Measurements from ENCODE around the gene NPC1L1. TPM values are rescaled to one million over a fixed set of nuclear protein-coding genes. Genes with fewer than 3 reads are reported as not detected.

The NPC1L1 gene
- total RNA-seq, 4 donors from 2014 or later, result 0.04 to 0.07 TPM; not detected in 2

DNA sequence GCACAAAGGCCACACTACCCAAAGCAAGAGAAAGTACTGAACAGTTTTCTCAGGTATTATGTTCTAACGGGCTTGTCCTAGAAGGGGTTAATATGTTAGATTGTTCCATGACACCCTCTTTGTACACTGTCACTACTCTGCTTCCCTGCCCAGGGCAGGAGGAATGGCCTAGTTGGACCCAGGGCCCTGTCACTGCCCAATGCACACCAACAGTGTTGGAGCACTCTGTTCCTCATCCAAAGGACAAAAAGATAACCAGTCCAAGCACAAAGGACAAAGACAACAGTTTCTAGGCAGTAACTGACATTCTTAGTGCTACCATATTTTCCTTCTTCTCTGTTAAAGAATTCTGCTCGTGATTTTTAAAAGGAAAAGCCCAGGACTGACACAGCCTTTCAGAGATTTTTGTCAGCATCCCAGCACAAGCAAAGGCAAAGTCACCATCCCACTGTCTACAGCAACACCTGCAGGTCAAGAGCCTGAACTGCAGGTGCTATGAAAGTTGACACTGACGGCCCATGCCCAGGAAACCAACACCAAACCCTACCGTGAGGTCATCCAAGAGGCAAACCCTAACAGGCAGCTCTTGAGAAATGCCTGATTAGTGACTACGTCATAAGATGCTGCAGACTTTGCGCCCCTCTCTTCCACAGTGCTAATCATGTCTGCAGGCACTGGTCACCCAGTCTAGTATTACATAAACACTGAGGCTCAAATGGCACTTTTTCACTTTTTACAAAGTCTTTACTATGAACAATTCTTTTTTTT lies 63.9 kb downstream of the NPC1L1 start:
- ATAC-seq (peak; percentile 85 to 99), DNase-seq (peak; percentile 47 to 77)
- TF ChIP-seq, protein P1, sequence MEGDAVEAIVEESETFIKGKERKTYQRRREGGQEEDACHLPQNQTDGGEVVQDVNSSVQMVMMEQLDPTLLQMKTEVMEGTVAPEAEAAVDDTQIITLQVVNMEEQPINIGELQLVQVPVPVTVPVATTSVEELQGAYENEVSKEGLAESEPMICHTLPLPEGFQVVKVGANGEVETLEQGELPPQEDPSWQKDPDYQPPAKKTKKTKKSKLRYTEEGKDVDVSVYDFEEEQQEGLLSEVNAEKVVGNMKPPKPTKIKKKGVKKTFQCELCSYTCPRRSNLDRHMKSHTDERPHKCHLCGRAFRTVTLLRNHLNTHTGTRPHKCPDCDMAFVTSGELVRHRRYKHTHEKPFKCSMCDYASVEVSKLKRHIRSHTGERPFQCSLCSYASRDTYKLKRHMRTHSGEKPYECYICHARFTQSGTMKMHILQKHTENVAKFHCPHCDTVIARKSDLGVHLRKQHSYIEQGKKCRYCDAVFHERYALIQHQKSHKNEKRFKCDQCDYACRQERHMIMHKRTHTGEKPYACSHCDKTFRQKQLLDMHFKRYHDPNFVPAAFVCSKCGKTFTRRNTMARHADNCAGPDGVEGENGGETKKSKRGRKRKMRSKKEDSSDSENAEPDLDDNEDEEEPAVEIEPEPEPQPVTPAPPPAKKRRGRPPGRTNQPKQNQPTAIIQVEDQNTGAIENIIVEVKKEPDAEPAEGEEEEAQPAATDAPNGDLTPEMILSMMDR (IDR thresholded peaks at IDR 0.05 in 4 of 5, conservative IDR thresholded peaks at IDR 0.05 in 1 of 5), result peak; percentile 89 to 95 (median 90)
- TF ChIP-seq POLR2A (IDR thresholded peaks at IDR 0.05), result no peak
- Histone ChIP-seq H3K27me3 (no peaks in the 10 kb centered on the region), H3K4me3 (no peak overlapping the region), H3K9me3 (no peaks in the 10 kb centered on the region), H3K36me3 (peaks cover 0 to 35% of the 10 kb centered on the region in 2 donors), H3K27ac (peak overlapping the region in 3 of 4 donors; percentile 6 to 47 (median 38)), H3K4me1 (peaks cover 27 to 35% of the 10 kb centered on the region in 2 donors)
- intact Hi-C loops (cut with DNase I; ENCODE audit: low total_unique reads) (loop anchor here (1.0 to 5.0 kb wide), 5 partner anchors 46 to 236 kb away; partner anchors contain the start of gene CAMK2B), in situ Hi-C loops (cut with MboI; ENCODE audit: low sequenced_read_pairs in 4 of 4) (loop anchor here (5.0 to 25.0 kb wide), 6 partner anchors 102 to 265 kb away; partner anchors contain the start of gene YKT6 (in 1 of the 4))

DNA sequence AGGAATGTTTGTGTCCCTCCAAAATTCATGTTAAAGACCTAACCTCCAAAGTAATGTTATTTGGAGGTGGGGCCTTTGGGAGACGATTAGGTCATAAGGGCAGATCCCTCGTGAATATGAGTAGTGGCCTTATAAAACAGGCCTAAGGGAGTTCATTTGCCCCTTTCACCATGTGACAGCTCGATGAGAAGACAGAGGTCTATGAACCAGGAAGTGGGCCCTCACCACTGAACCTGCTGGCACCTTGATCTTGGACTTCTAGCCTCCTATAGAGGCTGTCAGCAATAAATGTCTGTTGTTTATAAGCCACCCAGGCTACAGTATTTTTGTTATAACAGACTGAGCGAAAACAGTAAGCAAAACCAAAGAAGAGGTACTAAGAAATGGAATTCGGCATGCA lies 64.8 kb downstream of the NPC1L1 start:
- no peak for TF ChIP-seq POLR2A (IDR thresholded peaks at IDR 0.05)
- TF ChIP-seq, protein P1 (IDR thresholded peaks at IDR 0.05 in 4 of 5, conservative IDR thresholded peaks at IDR 0.05 in 1 of 5), result no peak
- peak overlapping the region in 1 of 4 donors; percentile 47 for H3K27ac ChIP-seq
- in situ Hi-C loops (cut with MboI; ENCODE audit: low sequenced_read_pairs in 4 of 4), result loop anchor here (5.0 to 25.0 kb wide), 6 partner anchors 102 to 264 kb away; partner anchors contain the start of gene YKT6 (in 1 of the 4)
- H3K9me3 ChIP-seq, result no peaks in the 10 kb centered on the region
- H3K27me3 ChIP-seq, result no peaks in the 10 kb centered on the region
- H3K4me1 ChIP-seq, result peaks cover 32 to 41% of the 10 kb centered on the region in 2 donors
- intact Hi-C loops (cut with DNase I; ENCODE audit: low total_unique reads), result loop anchor here (2.0 to 5.0 kb wide), 4 partner anchors 46 to 236 kb away; partner anchors contain the start of gene CAMK2B
- no peak for ATAC-seq
- H3K4me3 ChIP-seq, result no peak overlapping the region
- H3K36me3 ChIP-seq, result peaks cover 0 to 26% of the 10 kb centered on the region in 2 donors
- DNase-seq, result no peak

DNA sequence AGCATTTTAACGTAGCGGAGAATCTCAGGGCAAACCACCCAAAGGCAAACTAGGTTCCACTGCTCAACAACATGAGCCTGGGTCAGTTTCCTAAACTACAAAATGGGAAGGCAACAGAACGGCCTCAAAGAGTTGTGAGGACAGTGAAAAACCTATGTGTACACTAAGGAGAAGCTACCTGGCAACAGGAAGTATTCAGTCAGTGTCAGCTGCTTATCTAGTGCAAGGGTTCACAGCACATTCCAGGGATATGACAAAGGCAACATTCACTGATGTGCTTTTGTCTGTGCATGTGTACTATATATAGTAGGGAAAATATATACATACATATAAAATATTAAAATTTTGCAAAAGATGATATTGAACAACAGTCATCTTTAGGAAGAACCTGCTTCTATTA lies 67.8 kb downstream of the NPC1L1 start:
- peak; percentile 47 to 67 for ATAC-seq
- in situ Hi-C loops (cut with MboI; ENCODE audit: low sequenced_read_pairs in 4 of 4), result loop anchor here in 2 of 4 donors (10.0 kb wide), 2 partner anchors 98 to 228 kb away; no protein-coding TSS in a partner anchor

DNA sequence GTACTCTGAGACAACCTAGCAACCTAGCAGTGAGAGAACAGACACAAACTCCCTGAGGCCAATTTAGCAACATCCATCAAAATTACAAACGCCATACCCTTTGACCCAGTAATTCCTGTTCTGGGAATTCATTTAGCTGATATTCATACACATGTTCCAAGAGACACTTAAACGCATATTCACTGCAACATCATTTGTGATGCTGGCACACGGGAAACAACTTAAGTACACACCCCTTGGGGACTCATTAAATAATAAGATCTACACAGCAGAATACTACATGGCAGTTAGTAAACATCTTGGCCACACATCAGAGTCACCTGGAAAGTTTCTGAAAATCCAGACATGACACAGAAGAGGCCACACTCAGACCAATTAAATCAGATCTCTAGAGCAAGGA lies 68.3 kb downstream of the NPC1L1 start:
- ATAC-seq (no peak), DNase-seq (no peak)
- peaks cover 41 to 59% of the 10 kb centered on the region in 2 donors for H3K4me1 ChIP-seq
- H3K9me3 ChIP-seq, result no peaks in the 10 kb centered on the region
- intact Hi-C loops (cut with DNase I; ENCODE audit: low total_unique reads), result loop anchor here (1.0 kb wide), 1 partner anchor 232 kb away; no protein-coding TSS in a partner anchor
- no peaks in the 10 kb centered on the region for H3K27me3 ChIP-seq
- TF ChIP-seq, protein P1 (IDR thresholded peaks at IDR 0.05 in 4 of 5, conservative IDR thresholded peaks at IDR 0.05 in 1 of 5), result no peak
- peaks cover 0 to 7% of the 10 kb centered on the region in 2 donors for H3K36me3 ChIP-seq
- in situ Hi-C loops (cut with MboI; ENCODE audit: low sequenced_read_pairs in 4 of 4), result loop anchor here in 2 of 4 donors (10.0 kb wide), 2 partner anchors 98 to 228 kb away; no protein-coding TSS in a partner anchor
- peak overlapping the region; percentile 14 to 63 (median 41) for H3K27ac ChIP-seq
- H3K4me3 ChIP-seq, result no peak overlapping the region

More for the DNA sequence above, 67.8 kb downstream of the NPC1L1 start:
- DNase-seq, result no peak
- intact Hi-C loops (cut with DNase I; ENCODE audit: low total_unique reads), result no loop called here
- Histone ChIP-seq H3K4me1 (peaks cover 46 to 55% of the 10 kb centered on the region in 2 donors), H3K27me3 (no peaks in the 10 kb centered on the region), H3K9me3 (no peaks in the 10 kb centered on the region), H3K4me3 (no peak overlapping the region), H3K36me3 (peaks cover 0 to 10% of the 10 kb centered on the region in 2 donors), H3K27ac (peak overlapping the region; percentile 14 to 63 (median 41))
- TF ChIP-seq, protein P1 (IDR thresholded peaks at IDR 0.05 in 4 of 5, conservative IDR thresholded peaks at IDR 0.05 in 1 of 5), result no peak
- no peak for TF ChIP-seq POLR2A (IDR thresholded peaks at IDR 0.05)
